Measurements from ENCODE around the gene F5. TPM values are rescaled to one million over a fixed set of nuclear protein-coding genes. Genes with fewer than 3 reads are reported as not detected.
A peak's percentile ranks its signal among the peaks of the same experiment; 100 is the strongest.

The F5 gene
- total and polyA plus RNA-seq, 9 of the 15 experiments (the other 6 are each of a cell fraction or from before 2014, with no cell fraction given): 0.03 to 0.13 TPM; not detected in 7

- Histone ChIP-seq H3K4me2 (ENCODE audit: insufficient read depth, low read length) (no peak overlapping the region), H3K27ac (ENCODE audit: extremely low read depth, low read depth, low read length) (no peak overlapping the region), H4K20me1 (replicated peaks; ENCODE audit: control insufficient read depth, insufficient read depth, low read length) (no peaks in the 10 kb centered on the region), H3K4me3 (no peak overlapping the region), H3K27me3 (ENCODE audit: control insufficient read depth in 2 of 2, insufficient read depth in 2 of 2, low read length in 2 of 2) (no peaks in the 10 kb centered on the region), H3K4me1 (replicated peaks in 1 of 2; ENCODE audit: control insufficient read depth in 2 of 2, insufficient read depth in 2 of 2, low read length in 2 of 2) (peaks cover 0 to 14% of the 10 kb centered on the region in 2 experiments; a peak in 2 of 5 replicates), H3K9me3 (replicated peaks; ENCODE audit: control insufficient read depth, insufficient read depth, low read depth, low read length) (no peaks in the 10 kb centered on the region), H3K36me3 (ENCODE audit: control insufficient read depth, insufficient read depth, low read length) (no peaks in the 10 kb centered on the region), H2AFZ (ENCODE audit: low read depth, low read length) (no peak overlapping the region), H3K9me1 (ENCODE audit: control insufficient read depth, insufficient read depth, low read length) (no peaks in the 10 kb centered on the region), H3K79me2 (ENCODE audit: control insufficient read depth, insufficient read depth, low read length) (no peaks in the 10 kb centered on the region), H3K9ac (ENCODE audit: insufficient read depth in 1 of 2, low read depth in 2 of 2, low read length in 2 of 2) (no peak overlapping the region)
- in situ Hi-C loops (cut with MboI) (no loop called here), intact Hi-C loops (cut with micrococcal nuclease) (no loop called here)
- ATAC-seq: no peak
- TF ChIP-seq ATF3 (IDR thresholded peaks at IDR 0.05): peak; percentile 38; the same call in 1 of the 2 replicates
- TF ChIP-seq ATF3 (CRISPR knock-in tag; conservative IDR thresholded peaks at IDR 0.05): no peak
- TF ChIP-seq E2F1 (CRISPR knock-in tag; IDR thresholded peaks at IDR 0.05): no peak
- TF ChIP-seq FOSL1 (tag; conservative IDR thresholded peaks at IDR 0.05): peak; percentile 89
- FAIRE-seq: no peak
- no peak for DNase-seq (ENCODE audit: extremely low read depth in 1 of 4, low spot score in 3 of 4)
- BruUV-seq (replicated peaks): no TSS peak
- ChIA-PET POLR2A (interaction anchor here (1.3 kb wide), 1 partner anchor 10 kb away, joined by 3 read pairs; no protein-coding TSS in a partner anchor), CTCF (ENCODE audit: low intra/inter-chr PET ratio) (no interaction called here)
- WGBS (ENCODE audit: insufficient coverage, low coverage, missing lambda C conversion rate): 56% methylated on average over 3 of the region's 3 CpGs
These were observed 74.8 kb downstream of the F5 start for GRCh38 chr1:169511316-169512005.
